Dermis microvascular lymphatic vessel endothelial cell (primary cell): ENCODE data around the gene HTR1B. TPM values are rescaled to one million over a fixed set of nuclear protein-coding genes. Genes with fewer than 3 reads are reported as not detected.

Experiments used
- DNase-seq, 2 donors: peaks; one replicate each; pipeline versions ENCODE4 v3.0.0 to v3.0.0-alpha.2; 2010; ENCODE audit warnings: low read depth in 2 of 2
- total RNA-seq: library from RNA; depleted of rRNA; stranded (reverse); fragments of >200 nt; gene quantifications from 2 replicates; pipeline ENCODE4 v1.2.1, GENCODE V29; 2014

HTR1B gene
- total RNA-seq, 1 donor from 2014 or later: 3.5 TPM

GRCh38 chr6:77456531-77457248 lies 6.6 kb downstream of the HTR1B start:
- DNase-seq: peak; percentile 81 to 93

GRCh38 chr6:77455271-77455670 lies 8.0 kb downstream of the HTR1B start:
- peak in 1 of 2 donors; percentile 28 for DNase-seq

- no peak for DNase-seq
Observed at GRCh38 chr6:77454386-77454785, 8.9 kb downstream of the HTR1B start.

- DNase-seq: no peak
Observed at GRCh38 chr6:77451466-77451865, 11.8 kb downstream of the HTR1B start.

GRCh38 chr6:77450924-77451323 lies 12.4 kb downstream of the HTR1B start:
- peak in 1 of 2 donors; percentile 23 for DNase-seq

- DNase-seq: no peak
Observed at GRCh38 chr6:77448546-77448945, 14.7 kb downstream of the HTR1B start.

- peak in 1 of 2 donors; percentile 33 for DNase-seq
Observed at GRCh38 chr6:77447254-77447653, 16.0 kb downstream of the HTR1B start.

- no peak for DNase-seq
Observed at GRCh38 chr6:77446249-77446648, 17.0 kb downstream of the HTR1B start.

- no peak for DNase-seq
Observed at GRCh38 chr6:77445214-77445613, 18.1 kb downstream of the HTR1B start.

GRCh38 chr6:77440206-77440976 lies 22.9 kb downstream of the HTR1B start:
- DNase-seq: no peak

- no peak for DNase-seq
Observed at GRCh38 chr6:77433888-77434287, 29.4 kb downstream of the HTR1B start.

- no peak for DNase-seq
Observed at GRCh38 chr6:77430504-77430903, 32.8 kb downstream of the HTR1B start.

GRCh38 chr6:77425671-77426070 lies 37.6 kb downstream of the HTR1B start:
- no peak for DNase-seq

- DNase-seq: no peak
Observed at GRCh38 chr6:77425216-77425615, 38.1 kb downstream of the HTR1B start.

GRCh38 chr6:77424761-77425160 lies 38.5 kb downstream of the HTR1B start:
- DNase-seq: no peak

GRCh38 chr6:77416839-77417238 lies 46.5 kb downstream of the HTR1B start:
- no peak for DNase-seq

GRCh38 chr6:77415706-77416105 lies 47.6 kb downstream of the HTR1B start:
- no peak for DNase-seq

Other genes with a start within 250 kb of the HTR1B start
- gene MEI4, start 189.5 kb upstream of the HTR1B start, total RNA-seq: not detected in 2 replicates